Measurements from ENCODE around the gene INSIG2. TPM values are rescaled to one million over a fixed set of nuclear protein-coding genes. Genes with fewer than 3 reads are reported as not detected.

INSIG2 gene
- total RNA-seq, 4 donors from 2014 or later: 10.6 to 18.5 (median 15.5) TPM

DNA sequence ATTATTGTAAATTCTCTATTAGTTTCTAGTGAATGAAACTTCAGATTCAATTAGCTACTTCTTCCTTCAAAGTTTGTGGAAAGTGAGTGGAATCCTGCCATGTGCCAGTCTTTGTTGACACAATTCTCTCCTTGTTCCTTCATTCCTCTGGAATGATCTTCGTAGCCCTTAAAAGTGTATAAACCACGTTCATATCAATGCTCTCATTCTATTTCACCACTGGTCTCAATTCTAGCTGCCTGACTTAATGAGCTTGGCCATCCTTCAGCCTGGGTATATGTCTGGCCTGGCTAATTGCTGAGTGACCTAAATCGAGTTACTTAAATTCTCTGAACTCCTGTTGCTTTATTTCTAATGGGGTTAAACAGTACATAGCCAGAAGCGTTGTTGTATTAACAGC is 43.5 kb downstream of the INSIG2 start:
- Histone ChIP-seq H3K4me3 (no peak overlapping the region), H3K4me1 (no peaks in the 10 kb centered on the region), H3K27me3 (peaks cover 3% of the 10 kb centered on the region), H3K9me3 (no peaks in the 10 kb centered on the region), H3K27ac (no peak overlapping the region), H3K36me3 (no peaks in the 10 kb centered on the region)
- ATAC-seq: no peak
- 66 to 71% methylated on average over 4 of the region's 4 CpGs for WGBS, 2 donors (ENCODE audit: low coverage in 1 of 2)
- TF ChIP-seq, protein P1, sequence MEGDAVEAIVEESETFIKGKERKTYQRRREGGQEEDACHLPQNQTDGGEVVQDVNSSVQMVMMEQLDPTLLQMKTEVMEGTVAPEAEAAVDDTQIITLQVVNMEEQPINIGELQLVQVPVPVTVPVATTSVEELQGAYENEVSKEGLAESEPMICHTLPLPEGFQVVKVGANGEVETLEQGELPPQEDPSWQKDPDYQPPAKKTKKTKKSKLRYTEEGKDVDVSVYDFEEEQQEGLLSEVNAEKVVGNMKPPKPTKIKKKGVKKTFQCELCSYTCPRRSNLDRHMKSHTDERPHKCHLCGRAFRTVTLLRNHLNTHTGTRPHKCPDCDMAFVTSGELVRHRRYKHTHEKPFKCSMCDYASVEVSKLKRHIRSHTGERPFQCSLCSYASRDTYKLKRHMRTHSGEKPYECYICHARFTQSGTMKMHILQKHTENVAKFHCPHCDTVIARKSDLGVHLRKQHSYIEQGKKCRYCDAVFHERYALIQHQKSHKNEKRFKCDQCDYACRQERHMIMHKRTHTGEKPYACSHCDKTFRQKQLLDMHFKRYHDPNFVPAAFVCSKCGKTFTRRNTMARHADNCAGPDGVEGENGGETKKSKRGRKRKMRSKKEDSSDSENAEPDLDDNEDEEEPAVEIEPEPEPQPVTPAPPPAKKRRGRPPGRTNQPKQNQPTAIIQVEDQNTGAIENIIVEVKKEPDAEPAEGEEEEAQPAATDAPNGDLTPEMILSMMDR (IDR thresholded peaks at IDR 0.05): no peak
- TF ChIP-seq EP300 (IDR thresholded peaks at IDR 0.05): no peak
- TF ChIP-seq POLR2AphosphoS5 (IDR thresholded peaks at IDR 0.05): no peak
- TF ChIP-seq POLR2A (IDR thresholded peaks at IDR 0.05): no peak

DNA sequence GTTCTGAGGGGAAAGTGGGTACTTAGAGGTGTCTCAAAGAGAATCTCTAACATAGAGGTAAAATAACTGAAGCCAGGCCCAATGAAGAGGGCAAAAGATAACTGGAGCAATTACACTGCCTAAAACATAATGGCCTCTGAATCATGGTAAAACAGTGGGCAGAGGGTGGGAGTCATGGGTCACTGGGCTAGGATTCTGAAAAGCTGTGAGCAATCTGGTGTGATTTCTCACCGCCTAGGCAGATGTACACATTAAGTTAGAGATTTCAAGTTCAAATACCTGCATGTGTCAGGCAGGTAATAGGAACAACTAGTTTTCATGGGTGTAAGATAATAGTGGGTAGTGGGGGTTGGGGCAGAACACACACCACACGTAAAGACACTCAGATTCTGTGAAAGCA is 45.6 kb downstream of the INSIG2 start:
- no peak overlapping the region for H3K4me3 ChIP-seq
- ATAC-seq: no peak
- H3K9me3 ChIP-seq: no peaks in the 10 kb centered on the region
- 60 to 82% methylated on average over 1 to 2 of the region's 2 CpGs for WGBS, 2 donors (ENCODE audit: low coverage in 1 of 2)
- TF ChIP-seq POLR2A (IDR thresholded peaks at IDR 0.05): no peak
- no peaks in the 10 kb centered on the region for H3K36me3 ChIP-seq
- H3K27ac ChIP-seq: no peak overlapping the region
- H3K27me3 ChIP-seq: no peaks in the 10 kb centered on the region
- no peaks in the 10 kb centered on the region for H3K4me1 ChIP-seq

DNA sequence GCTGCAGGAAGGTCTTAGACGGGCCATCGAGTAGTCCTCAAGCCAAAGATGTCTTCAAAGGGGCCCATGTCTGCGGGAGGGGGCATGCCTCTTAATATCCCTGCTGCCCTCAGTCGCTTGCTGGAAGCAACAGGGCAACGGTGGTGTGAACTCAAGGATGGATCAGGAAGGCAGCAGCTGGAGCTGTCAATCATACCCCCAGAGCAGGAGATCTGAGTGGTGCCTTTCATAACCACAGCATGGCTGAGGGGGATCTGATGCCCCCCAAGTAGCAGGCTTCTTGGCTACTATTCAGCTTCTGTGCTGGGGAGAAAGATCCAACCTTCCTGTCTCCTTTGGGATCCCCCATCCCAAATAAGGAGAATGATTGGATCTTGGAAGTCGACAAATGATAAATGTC is 46.4 kb downstream of the INSIG2 start:
- TF ChIP-seq POLR2AphosphoS5 (IDR thresholded peaks at IDR 0.05) (no peak), EP300 (IDR thresholded peaks at IDR 0.05) (no peak), POLR2A (IDR thresholded peaks at IDR 0.05) (no peak)
- TF ChIP-seq, protein P1 (IDR thresholded peaks at IDR 0.05): no peak
- H3K4me3 ChIP-seq: no peak overlapping the region
- no peaks in the 10 kb centered on the region for H3K9me3 ChIP-seq
- H3K36me3 ChIP-seq: no peaks in the 10 kb centered on the region
- no peak for ATAC-seq
- no peaks in the 10 kb centered on the region for H3K27me3 ChIP-seq
- H3K27ac ChIP-seq: no peak overlapping the region
- 71 to 75% methylated on average over 4 to 6 of the region's 6 CpGs for WGBS, 2 donors (ENCODE audit: low coverage in 1 of 2)
- no peaks in the 10 kb centered on the region for H3K4me1 ChIP-seq

DNA sequence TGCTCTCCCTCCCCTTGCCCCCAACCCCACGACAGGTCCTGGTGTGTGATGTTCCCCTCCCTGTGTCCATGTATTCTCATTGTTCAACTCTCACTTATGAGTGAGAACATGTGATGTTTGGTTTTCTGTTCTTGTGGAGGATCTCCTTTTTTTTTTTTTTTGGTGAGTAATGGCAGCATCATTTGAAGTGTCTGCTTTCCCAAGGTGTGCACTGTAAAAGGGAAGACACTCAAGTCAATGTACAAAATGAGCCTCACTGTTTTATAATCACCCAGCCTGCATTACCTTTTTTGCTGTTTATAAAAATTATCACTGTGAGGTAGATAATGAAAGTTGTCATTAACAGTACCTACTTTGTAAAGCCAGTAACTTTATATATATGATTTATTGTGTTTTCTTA is 56.9 kb downstream of the INSIG2 start:
- H3K36me3 ChIP-seq: no peaks in the 10 kb centered on the region
- no peaks in the 10 kb centered on the region for H3K9me3 ChIP-seq
- no peaks in the 10 kb centered on the region for H3K27me3 ChIP-seq
- H3K4me1 ChIP-seq: no peaks in the 10 kb centered on the region
- TF ChIP-seq, protein P1 (IDR thresholded peaks at IDR 0.05): no peak
- TF ChIP-seq EP300 (IDR thresholded peaks at IDR 0.05): no peak
- no peak for TF ChIP-seq POLR2A (IDR thresholded peaks at IDR 0.05)
- no peak for TF ChIP-seq POLR2AphosphoS5 (IDR thresholded peaks at IDR 0.05)
- 43 to 57% methylated on average over 1 of the region's 1 CpG for WGBS, 2 donors (ENCODE audit: low coverage in 1 of 2)
- no peak overlapping the region for H3K4me3 ChIP-seq
- no peak overlapping the region for H3K27ac ChIP-seq
- no peak for ATAC-seq

DNA sequence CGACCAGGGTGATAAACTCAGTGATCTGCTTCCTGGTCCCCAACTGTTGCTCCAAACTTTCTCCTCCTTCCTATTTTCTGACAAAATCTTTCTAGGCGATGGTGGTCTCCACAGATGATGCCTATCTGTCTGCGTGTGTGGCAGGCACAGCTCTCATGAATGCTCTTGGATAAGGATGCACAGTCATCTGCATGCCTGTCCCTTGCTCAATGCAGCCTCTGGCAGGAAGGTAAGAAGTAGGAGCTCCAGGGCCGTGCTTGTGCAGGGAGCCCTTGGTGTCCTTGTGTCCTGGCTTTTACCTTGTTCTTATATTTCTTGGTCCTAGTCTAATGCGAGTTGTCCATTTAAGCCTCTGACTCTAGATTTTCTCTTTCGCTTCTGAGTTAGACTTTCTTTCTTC is 57.5 kb downstream of the INSIG2 start:
- H3K4me3 ChIP-seq: no peak overlapping the region
- H3K4me1 ChIP-seq: no peaks in the 10 kb centered on the region
- 64 to 86% methylated on average over 1 to 3 of the region's 6 CpGs for WGBS, 2 donors (ENCODE audit: low coverage in 1 of 2)
- no peaks in the 10 kb centered on the region for H3K36me3 ChIP-seq
- H3K9me3 ChIP-seq: no peaks in the 10 kb centered on the region
- TF ChIP-seq EP300 (IDR thresholded peaks at IDR 0.05) (no peak), POLR2AphosphoS5 (IDR thresholded peaks at IDR 0.05) (no peak), POLR2A (IDR thresholded peaks at IDR 0.05) (no peak)
- TF ChIP-seq, protein P1 (IDR thresholded peaks at IDR 0.05): no peak
- no peaks in the 10 kb centered on the region for H3K27me3 ChIP-seq
- no peak for ATAC-seq
- H3K27ac ChIP-seq: no peak overlapping the region
